HCT116 (cell line): ENCODE data around the gene TMEM115. TPM values are rescaled to one million over a fixed set of nuclear protein-coding genes. Genes with fewer than 3 reads are reported as not detected.

Source experiments
- ATAC-seq: fragments of 200-7000 bp; cut with Tn5 transposase; 2 replicates; pipeline ENCODE4 v1.9.1; 2020; ENCODE audit warnings: mild to moderate bottlenecking, moderate library complexity
- BruUV-seq: library from RNA; stranded (reverse); fragments of 400-500 nt; replicated peaks from 2 replicates; lab custom pipeline; 2021; lab: Mats Ljungman, UMichigan
- CTCF ChIA-PET: fragments of 300-600 bp; sonication (Branson Sonifier 250); formaldehyde crosslinking; loops from one replicate; lab custom pipeline; 2021; ENCODE audit warnings: antibody characterized with exemption; lab: Charles Lee
- POLR2A ChIA-PET: fragments of 300-600, 350-600 bp; sonication (Branson Sonifier 250); formaldehyde crosslinking; loops from one replicate; lab custom pipeline; 2021; ENCODE audit warnings: antibody characterized with exemption; lab: Charles Lee
- RAD21 ChIA-PET, 2 experiments: fragments of 300-600 bp; sonication (Branson Sonifier 250); formaldehyde crosslinking; loops; one replicate each; lab custom pipeline; 2023; ENCODE audit warnings: low total read pairs in 2 of 2; ENCODE audit not compliant: uncharacterized antibody in 2 of 2, unreplicated experiment in 2 of 2, low non-redundant PET in 1 of 2; lab: Charles Lee
- DNase-seq: peaks from one replicate; pipeline ENCODE4 v3.0.0-alpha.2; 2010; ENCODE audit warnings: low read depth, low spot score
- H2AFZ ChIP-seq: fragments of 200-600 bp; shearing (Covaris generic), sonication (generic); 2 replicates; pipeline ENCODE4 v1.6.1; 2017; ENCODE audit warnings: low read depth, mixed run types, mixed read lengths, antibody characterized with exemption, low read length; ENCODE audit not compliant: poor library complexity, severe bottlenecking
- H3K27ac ChIP-seq: 2 replicates; pipeline ENCODE4 v1.5.1; 2012; ENCODE audit warnings: low read depth, low read length
- H3K27me3 ChIP-seq: fragments of 200-600 bp; sonication (generic); 2 replicates; pipeline ENCODE4 v1.6.1; 2016; ENCODE audit warnings: mixed run types, low read length, mixed read lengths; ENCODE audit not compliant: insufficient read depth
- H3K36me3 ChIP-seq, 2 experiments: fragments of 200-500 bp in 1 of 2; fragments of 200-600 bp in 1 of 2; sonication (Bioruptor generic) in 1 of 2; sonication (generic) in 1 of 2; 2 replicates each; pipeline versions ENCODE4 v1.5.1 to v1.6.1; 2014 to 2016; ENCODE audit warnings: low read length in 2 of 2, inconsistent platforms in 1 of 2, mixed read lengths in 1 of 2, mixed run types in 1 of 2; ENCODE audit not compliant: insufficient read depth in 2 of 2, control insufficient read depth in 1 of 2
- H3K4me1 ChIP-seq, 2 experiments: fragments of 200-600 bp in 1 of 2; sonication (generic) in 1 of 2; 2 replicates each; pipeline versions ENCODE4 v1.5.1 to v1.6.1; 2012 to 2017; ENCODE audit warnings: low read length in 2 of 2, inconsistent platforms in 1 of 2, mild to moderate bottlenecking in 1 of 2, mixed read lengths in 1 of 2, mixed run types in 1 of 2, moderate library complexity in 1 of 2; ENCODE audit not compliant: insufficient read depth in 2 of 2, control insufficient read depth in 1 of 2
- H3K4me2 ChIP-seq: fragments of 200-600 bp; sonication (generic); 2 replicates; pipeline ENCODE4 v1.6.1; 2017; ENCODE audit warnings: mixed run types, low read length, mixed read lengths
- H3K4me3 ChIP-seq, 2 experiments: fragments of 200-600 bp in 1 of 2; sonication (generic) in 1 of 2; replicated peaks in 1 of 2; 2 replicates each; pipeline ENCODE4 v1.5.1; 2011 to 2016; ENCODE audit warnings: low read length in 2 of 2, control low read depth in 1 of 2, low read depth in 1 of 2, mild to moderate bottlenecking in 1 of 2, mixed read lengths in 1 of 2, mixed run types in 1 of 2
- H3K79me2 ChIP-seq: fragments of 200-600 bp; sonication (generic); 2 replicates; pipeline ENCODE4 v1.6.1; 2017; ENCODE audit warnings: mild to moderate bottlenecking, mixed run types, low read length, moderate library complexity, mixed read lengths; ENCODE audit not compliant: insufficient read depth
- H3K9ac ChIP-seq: fragments of 200-600 bp; sonication (generic); 2 replicates; pipeline ENCODE4 v1.6.1; 2016; ENCODE audit warnings: low read length, mixed read lengths
- H3K9me2 ChIP-seq: fragments of 200-600 bp; sonication (generic), shearing (Covaris generic); 2 replicates; pipeline ENCODE4 v1.6.1; 2017; ENCODE audit warnings: mixed run types, mild to moderate bottlenecking, moderate library complexity; ENCODE audit not compliant: insufficient read depth
- H3K9me3 ChIP-seq, 2 experiments: fragments of 200-500 bp in 1 of 2; fragments of 200-600 bp in 1 of 2; sonication (Bioruptor generic) in 1 of 2; sonication (generic) in 1 of 2; 2 replicates each; pipeline ENCODE4 v1.6.1; 2014 to 2017; ENCODE audit warnings: low read length in 2 of 2, mixed read lengths in 2 of 2, inconsistent platforms in 1 of 2, low read depth in 1 of 2, mild to moderate bottlenecking in 1 of 2, mixed run types in 1 of 2, moderate library complexity in 1 of 2; ENCODE audit not compliant: control insufficient read depth in 1 of 2, insufficient read depth in 1 of 2
- H4K20me1 ChIP-seq: fragments of 200-600 bp; sonication (generic), shearing (Covaris generic); 2 replicates; pipeline ENCODE4 v1.6.1; 2017; ENCODE audit warnings: mixed run types, mild to moderate bottlenecking, moderate library complexity; ENCODE audit not compliant: insufficient read depth
- ATF3 ChIP-seq: IDR thresholded peaks from 2 replicates; pipeline ENCODE4 v1.6.1; 2012
- CTCF ChIP-seq, 3 experiments: fragments of 200-600 bp in 1 of 3; sonication (generic) in 1 of 3; IDR thresholded peaks in 2 of 3; conservative IDR thresholded peaks in 1 of 3; 2 replicates each; pipeline ENCODE4 v1.5.1; 2012 to 2017; ENCODE audit warnings: low read depth in 2 of 3, low read length in 2 of 3, antibody characterized with exemption in 1 of 3, borderline replicate concordance in 1 of 3, control low read depth in 1 of 3, mild to moderate bottlenecking in 1 of 3, mixed read lengths in 1 of 3, mixed run types in 1 of 3, moderate library complexity in 1 of 3; ENCODE audit not compliant: insufficient read depth in 1 of 3
- EGR1 ChIP-seq: IDR thresholded peaks from 2 replicates; pipeline ENCODE4 v1.6.1; 2012; ENCODE audit warnings: low read depth
- ELF1 ChIP-seq: IDR thresholded peaks from 2 replicates; pipeline ENCODE4 v1.6.1; 2012; ENCODE audit warnings: low read depth, borderline replicate concordance
- EZH2phosphoT487 ChIP-seq: fragments of 200-600 bp; IDR thresholded peaks from 2 replicates; pipeline ENCODE4 v1.6.1; 2018; ENCODE audit warnings: antibody characterized with exemption, borderline replicate concordance
- FOSL1 ChIP-seq: IDR thresholded peaks from 2 replicates; pipeline ENCODE4 v1.6.1; 2012; ENCODE audit warnings: low read depth
- JUND ChIP-seq: IDR thresholded peaks from 2 replicates; pipeline ENCODE4 v1.6.1; 2012
- MAX ChIP-seq: IDR thresholded peaks from 2 replicates; pipeline ENCODE4 v1.6.1; 2012
- POLR2A ChIP-seq: IDR thresholded peaks from 2 replicates; pipeline ENCODE4 v1.7.0; 2011; ENCODE audit warnings: borderline replicate concordance; ENCODE audit not compliant: insufficient read depth, insufficient read length; ENCODE audit errors: extremely low read depth
- REST ChIP-seq: IDR thresholded peaks from 2 replicates; pipeline ENCODE4 v1.6.1; 2012; ENCODE audit warnings: low read depth
- SIN3A ChIP-seq: IDR thresholded peaks from 2 replicates; pipeline ENCODE4 v1.6.1; 2012; ENCODE audit warnings: low read depth
- SP1 ChIP-seq: IDR thresholded peaks from 2 replicates; pipeline ENCODE4 v1.6.1; 2012; ENCODE audit warnings: low read depth
- SRF ChIP-seq: IDR thresholded peaks from 2 replicates; pipeline ENCODE4 v1.6.1; 2012; ENCODE audit warnings: low read depth
- TCF7L2 ChIP-seq: IDR thresholded peaks from 2 replicates; pipeline ENCODE4 v1.7.0; 2011; ENCODE audit warnings: borderline replicate concordance, inconsistent platforms; ENCODE audit not compliant: insufficient read depth, insufficient read length; ENCODE audit errors: extremely low read depth
- YY1 ChIP-seq: IDR thresholded peaks from 2 replicates; pipeline ENCODE4 v1.6.1; 2011; ENCODE audit warnings: low read length, low read depth, moderate library complexity, mild to moderate bottlenecking; ENCODE audit not compliant: insufficient replicate concordance; ENCODE audit errors: extremely low read depth
- ZBTB33 ChIP-seq: IDR thresholded peaks from 2 replicates; pipeline ENCODE4 v1.6.1; 2011; ENCODE audit warnings: mild to moderate bottlenecking, low read length, moderate library complexity; ENCODE audit not compliant: insufficient replicate concordance; ENCODE audit errors: extremely low read depth
- ZNF274 ChIP-seq: fragments of 200-500 bp; sonication (Bioruptor generic); IDR thresholded peaks from 2 replicates; pipeline ENCODE4 v1.6.1; 2014; ENCODE audit warnings: mild to moderate bottlenecking, low read depth, low read length, inconsistent platforms
- intact Hi-C: fragments of 100-400 bp; cut with micrococcal nuclease; formaldehyde crosslinking; loops from 2 replicates; pipeline ENCODE4 v1.10.0; 2022
- total RNA-seq: library from RNA; stranded (reverse); gene quantifications from one replicate; pipeline ENCODE4 v1.2.1, GENCODE V29; 2021; ENCODE audit not compliant: unreplicated experiment

The TMEM115 gene
- total RNA-seq, 1 experiment from 2014 or later, result 24.6 TPM

- peak within 1 kb of the TSS; percentile 50 for H3K9ac ChIP-seq
- ChIA-PET POLR2A (interaction anchor here (0.6 kb wide), 1 partner anchor 9 kb away, joined by 3 read pairs; no protein-coding TSS in a partner anchor), RAD21 (no interaction called here), CTCF (no interaction called here)
- peak within 1 kb of the TSS; percentile 37; the same call in 1 of the 2 replicates for H3K27ac ChIP-seq
- intact Hi-C loops, result loop anchor here (5.0 kb wide), 1 partner anchor 267 kb away; the partner anchor contains the start of gene CISH
- BruUV-seq, result no TSS peak
- H3K4me2 ChIP-seq, result peak within 1 kb of the TSS; percentile 75
- H3K4me3 ChIP-seq, result peak within 1 kb of the TSS; percentile 28 to 36
- ATAC-seq, result peak; percentile 54
- H3K9me2 ChIP-seq, result no peaks in the 10 kb centered on the region
- peaks cover 6% of the 10 kb centered on the region; the same call in 1 of the 2 replicates for H3K79me2 ChIP-seq
- peaks cover 0 to 8% of the 10 kb centered on the region in 2 experiments; a peak in 1 of 4 replicates for H3K36me3 ChIP-seq
- no peak within 1 kb of the TSS for H2AFZ ChIP-seq
- no peaks in the 10 kb centered on the region for H4K20me1 ChIP-seq
- H3K9me3 ChIP-seq, result no peaks in the 10 kb centered on the region
- H3K27me3 ChIP-seq, result no peaks in the 10 kb centered on the region
- no peak for DNase-seq
- H3K4me1 ChIP-seq, result peaks cover 12 to 46% of the 10 kb centered on the region in 2 experiments
- no peak for TF ChIP-seq FOSL1
- TF ChIP-seq TCF7L2, result no peak
- no peak for TF ChIP-seq ELF1
- no peak for TF ChIP-seq ATF3
- TF ChIP-seq POLR2A, result no peak
- TF ChIP-seq SP1, result no peak
- no peak for TF ChIP-seq EZH2phosphoT487
- TF ChIP-seq SRF, result no peak
- no peak for TF ChIP-seq REST
- no peak for TF ChIP-seq CTCF (IDR thresholded peaks at IDR 0.05 in 2 of 3, conservative IDR thresholded peaks at IDR 0.05 in 1 of 3; ENCODE audit: borderline replicate concordance in 1 of 3, insufficient read depth in 1 of 3, low read depth in 2 of 3, low read length in 2 of 3)
- no peak for TF ChIP-seq ZBTB33
- TF ChIP-seq ZNF274, result no peak
- TF ChIP-seq JUND, result no peak
- no peak for TF ChIP-seq YY1
- TF ChIP-seq SIN3A, result no peak
- no peak for TF ChIP-seq EGR1
- TF ChIP-seq MAX, result no peak
These were observed 13.6 kb downstream of the TMEM115 start, which contains the start of gene ZMYND10 for GRCh38 chr3:50345586-50346234. ZMYND10 (minus strand) TSS chr3:50345732; CDS start chr3:50345579, 153 bp downstream.
